PC-9 (cell line): ENCODE results near the gene STAU1.

Source experiments
- CTCF ChIP-seq: fragments of 200-600 bp; sonication (generic); conservative IDR thresholded peaks from 2 replicates; pipeline ENCODE4 v1.6.1; 2017; ENCODE audit warnings: mixed run types, antibody characterized with exemption, mild to moderate bottlenecking, moderate library complexity
- EZH2 ChIP-seq: fragments of 200-600 bp; sonication (generic); IDR thresholded peaks from 2 replicates; pipeline ENCODE4 v1.8.0; 2017; ENCODE audit warnings: antibody characterized with exemption, low read depth

- TF ChIP-seq CTCF (no peak), EZH2 (no peak)
Measured at GRCh38 chr20:49219924-49220831, 32.0 kb upstream of the STAU1 start.
